Measurements from ENCODE around the gene FAM89B.
"Not testable (repeated sequence)": the region's sequence is repeated elsewhere in the genome, so short reads cannot be mapped to it uniquely, and the experiment has no call there.

The FAM89B gene

DNA sequence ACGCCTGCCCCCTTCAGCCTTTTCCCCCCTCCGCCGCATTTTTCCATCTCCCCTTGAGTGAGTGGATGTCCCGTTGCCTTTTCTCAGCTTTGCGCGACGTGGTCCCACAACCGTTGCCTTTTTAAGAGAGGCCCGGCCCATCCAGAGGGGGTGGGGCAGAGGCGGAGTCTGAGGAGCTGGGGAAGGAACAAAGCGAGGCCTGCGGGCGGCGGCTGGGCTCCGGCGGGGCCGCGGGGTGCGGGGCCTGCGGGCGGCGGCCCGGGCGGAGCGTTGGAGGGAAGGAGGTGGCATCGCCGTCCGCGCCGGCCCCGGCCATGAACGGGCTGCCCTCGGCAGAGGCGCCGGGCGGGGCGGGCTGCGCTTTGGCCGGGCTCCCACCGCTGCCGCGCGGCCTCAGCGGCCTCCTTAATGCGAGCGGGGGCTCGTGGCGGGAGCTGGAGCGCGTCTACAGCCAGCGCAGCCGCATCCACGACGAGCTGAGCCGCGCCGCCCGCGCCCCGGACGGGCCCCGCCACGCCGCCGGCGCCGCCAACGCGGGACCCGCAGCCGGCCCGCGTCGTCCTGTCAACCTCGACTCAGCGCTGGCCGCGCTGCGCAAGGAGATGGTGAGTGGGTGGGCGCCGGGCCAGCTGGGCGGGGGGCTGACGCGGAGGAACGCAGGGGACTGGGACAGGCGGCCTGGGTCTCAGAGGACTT, at the start of gene FAM89B:
Gene FAM89B (plus strand): TSS at position 183 of the 696 bp plus-strand sequence. CDS start 132 bp downstream, at position 315.
- peak; percentile 66 for DNase-seq

GRCh38 chr11:65522718-65523630, 49.4 kb upstream of the FAM89B start:
- not testable (repeated sequence) for DNase-seq

GRCh38 chr11:65523631-65523968, 48.7 kb upstream of the FAM89B start:
- not testable (repeated sequence) for DNase-seq

- DNase-seq = no peak
Measured at GRCh38 chr11:65524014-65524740, 48.2 kb upstream of the FAM89B start.

GRCh38 chr11:65524741-65525545, 47.4 kb upstream of the FAM89B start, which contains the start of gene SCYL1:
TSS of gene SCYL1 (plus strand) at chr11:65525083. CDS start at chr11:65525154, 71 bp downstream.
- peak; percentile 63 for DNase-seq

DNA sequence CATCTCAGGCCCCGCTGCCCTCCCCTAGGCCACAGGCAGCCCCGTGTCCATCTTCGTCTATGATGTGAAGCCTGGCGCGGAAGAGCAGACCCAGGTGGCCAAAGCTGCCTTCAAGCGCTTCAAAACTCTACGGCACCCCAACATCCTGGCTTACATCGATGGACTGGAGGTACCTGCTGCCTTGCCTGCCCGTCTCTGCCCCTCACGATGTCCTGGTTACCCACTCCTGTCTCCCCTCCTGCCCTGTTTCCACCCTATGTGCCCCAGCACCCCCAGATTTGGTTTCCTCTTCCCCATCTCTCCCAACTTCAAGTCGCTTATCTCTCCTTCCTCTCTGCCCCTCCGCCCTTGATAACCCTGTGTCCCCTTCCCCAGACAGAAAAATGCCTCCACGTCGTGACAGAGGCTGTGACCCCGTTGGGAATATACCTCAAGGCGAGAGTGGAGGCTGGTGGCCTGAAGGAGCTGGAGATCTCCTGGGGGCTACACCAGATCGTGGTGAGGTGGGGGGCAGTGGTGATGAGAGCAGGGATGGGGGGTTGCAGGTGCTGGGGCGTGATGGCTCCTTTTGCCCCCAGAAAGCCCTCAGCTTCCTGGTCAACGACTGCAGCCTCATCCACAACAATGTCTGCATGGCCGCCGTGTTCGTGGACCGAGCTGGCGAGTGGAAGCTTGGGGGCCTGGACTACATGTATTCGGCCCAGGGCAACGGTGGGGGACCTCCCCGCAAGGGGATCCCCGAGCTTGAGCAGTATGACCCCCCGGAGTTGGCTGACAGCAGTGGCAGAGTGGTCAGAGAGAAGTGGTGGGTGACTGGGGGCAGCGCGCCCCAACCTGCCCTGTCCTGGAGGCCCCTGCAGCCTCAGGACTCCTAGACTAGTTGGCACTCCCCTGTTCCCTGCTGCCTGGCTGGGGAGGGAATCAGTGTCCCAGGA, 46.5 kb upstream of the FAM89B start:
- no peak for DNase-seq

DNA sequence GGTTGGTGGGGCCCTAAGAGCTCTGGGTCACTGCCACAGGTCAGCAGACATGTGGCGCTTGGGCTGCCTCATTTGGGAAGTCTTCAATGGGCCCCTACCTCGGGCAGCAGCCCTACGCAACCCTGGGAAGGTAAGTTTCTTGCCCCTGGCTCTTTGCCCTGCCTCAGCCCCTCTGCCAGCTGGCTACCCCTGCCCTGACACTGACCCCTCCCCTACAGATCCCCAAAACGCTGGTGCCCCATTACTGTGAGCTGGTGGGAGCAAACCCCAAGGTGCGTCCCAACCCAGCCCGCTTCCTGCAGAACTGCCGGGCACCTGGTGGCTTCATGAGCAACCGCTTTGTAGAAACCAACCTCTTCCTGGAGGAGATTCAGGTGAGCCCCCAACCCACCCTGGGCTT, 45.6 kb upstream of the FAM89B start:
- no peak for DNase-seq

GRCh38 chr11:65528819-65529350, 43.5 kb upstream of the FAM89B start:
- DNase-seq = no peak

GRCh38 chr11:65529475-65530156, 42.7 kb upstream of the FAM89B start:
- DNase-seq = no peak

DNA sequence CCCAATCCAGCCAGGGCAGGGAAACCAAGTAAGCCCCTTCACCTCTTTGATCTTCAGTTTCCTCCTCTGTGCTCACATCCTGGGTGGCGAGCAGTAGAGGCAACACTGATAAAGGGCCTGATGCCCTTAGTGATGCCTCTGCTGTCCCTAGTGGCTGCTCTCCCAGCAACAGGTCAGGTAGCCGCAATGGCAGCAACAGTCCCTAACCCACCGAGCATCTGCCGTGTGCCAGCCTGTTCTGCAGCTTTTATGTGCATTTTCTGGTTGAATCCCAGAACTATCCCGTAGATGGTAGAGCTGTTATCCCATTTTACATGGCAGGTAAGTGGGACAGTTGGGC, 42.2 kb upstream of the FAM89B start:
- DNase-seq = no peak

- DNase-seq = no peak
Measured at GRCh38 chr11:65532388-65533064, 39.8 kb upstream of the FAM89B start.

DNA sequence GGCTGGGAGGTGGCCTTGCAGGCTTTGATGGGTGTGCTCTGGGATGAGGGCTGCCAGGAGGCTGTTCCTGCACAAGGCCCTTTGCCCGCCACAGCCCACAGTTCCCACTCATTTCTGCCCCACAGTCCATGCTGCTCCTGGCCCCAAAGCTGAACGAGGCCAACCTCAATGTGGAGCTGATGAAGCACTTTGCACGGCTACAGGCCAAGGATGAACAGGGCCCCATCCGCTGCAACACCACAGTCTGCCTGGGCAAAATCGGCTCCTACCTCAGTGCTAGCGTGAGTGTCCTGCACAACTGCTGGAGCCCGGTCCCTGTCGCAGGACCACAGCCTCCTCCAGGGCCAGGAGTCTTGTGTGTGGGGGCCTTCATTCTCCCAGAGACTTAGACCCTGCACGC, 37.2 kb upstream of the FAM89B start:
- DNase-seq = no peak

DNA sequence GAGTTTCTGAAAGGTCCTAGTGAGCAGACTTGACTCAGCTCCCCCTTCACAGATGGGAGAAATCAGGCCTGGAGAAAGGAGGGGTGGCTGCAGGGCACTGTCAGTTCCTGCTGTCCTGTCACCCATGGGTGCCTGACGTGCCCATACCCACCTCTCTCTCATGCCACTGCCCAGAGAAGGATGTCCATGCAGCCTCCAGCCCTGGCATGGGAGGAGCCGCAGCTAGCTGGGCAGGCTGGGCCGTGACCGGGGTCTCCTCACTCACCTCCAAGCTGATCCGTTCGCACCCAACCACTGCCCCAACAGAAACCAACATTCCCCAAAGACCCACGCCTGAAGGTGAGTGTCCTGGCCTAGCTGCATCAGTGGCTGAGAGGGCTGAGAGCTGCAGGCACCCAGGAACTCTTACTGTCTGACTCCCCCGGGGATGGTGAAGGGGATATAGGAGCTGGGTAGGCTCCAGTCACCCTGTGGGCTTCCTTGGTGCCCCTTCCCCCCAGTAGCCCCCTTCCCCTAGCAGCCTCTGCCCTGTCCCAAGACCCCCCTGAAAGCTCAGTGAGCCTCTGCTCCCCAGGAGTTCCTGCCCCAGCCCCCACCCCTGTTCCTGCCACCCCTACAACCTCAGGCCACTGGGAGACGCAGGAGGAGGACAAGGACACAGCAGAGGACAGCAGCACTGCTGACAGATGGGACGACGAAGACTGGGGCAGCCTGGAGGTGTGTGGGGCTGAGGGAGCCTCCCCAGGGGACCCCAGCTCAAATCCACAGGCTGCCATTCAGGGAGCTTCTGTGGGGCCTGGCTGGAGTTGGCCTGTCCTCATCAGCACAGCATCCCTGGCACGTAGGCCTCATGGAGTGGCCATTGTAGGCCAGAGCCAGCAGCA, 35.7 kb upstream of the FAM89B start:
- no peak for DNase-seq

DNA sequence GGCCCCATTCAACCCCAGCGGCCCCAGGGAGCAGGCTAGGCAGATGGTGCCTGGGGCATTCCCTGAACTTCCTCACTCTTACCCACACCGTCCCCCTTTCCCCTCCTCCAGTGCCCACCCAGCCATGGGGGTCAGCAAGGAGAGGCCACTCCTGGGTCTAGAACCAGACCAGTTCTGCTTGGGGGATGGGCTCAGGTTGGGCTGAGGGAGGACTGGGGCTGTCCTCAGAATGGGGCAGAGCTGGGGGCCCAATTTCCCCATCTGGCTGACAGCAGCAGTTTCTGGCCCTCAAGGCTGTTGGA, 35.1 kb upstream of the FAM89B start:
- no peak for DNase-seq

DNA sequence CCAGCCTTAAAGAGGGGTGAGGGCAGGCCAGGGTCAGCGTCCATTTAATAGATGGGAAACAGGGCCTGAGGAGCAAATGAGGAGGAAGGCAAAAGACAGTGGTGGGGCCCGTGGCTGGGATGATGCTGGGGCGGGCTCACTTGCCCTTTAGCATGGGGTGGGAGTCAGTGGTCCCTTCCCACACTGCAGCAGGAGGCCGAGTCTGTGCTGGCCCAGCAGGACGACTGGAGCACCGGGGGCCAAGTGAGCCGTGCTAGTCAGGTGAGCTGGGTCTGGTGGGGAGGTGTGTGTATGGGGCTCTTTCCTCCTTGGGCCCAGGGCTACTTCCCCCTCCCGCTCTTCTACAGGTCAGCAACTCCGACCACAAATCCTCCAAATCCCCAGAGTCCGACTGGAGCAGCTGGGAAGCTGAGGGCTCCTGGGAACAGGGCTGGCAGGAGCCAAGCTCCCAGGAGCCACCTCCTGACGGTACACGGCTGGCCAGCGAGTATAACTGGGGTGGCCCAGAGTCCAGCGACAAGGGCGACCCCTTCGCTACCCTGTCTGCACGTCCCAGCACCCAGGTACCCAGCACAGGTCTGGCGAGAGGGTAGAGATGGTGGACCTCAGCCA, 34.6 kb upstream of the FAM89B start:
- no peak for DNase-seq

DNA sequence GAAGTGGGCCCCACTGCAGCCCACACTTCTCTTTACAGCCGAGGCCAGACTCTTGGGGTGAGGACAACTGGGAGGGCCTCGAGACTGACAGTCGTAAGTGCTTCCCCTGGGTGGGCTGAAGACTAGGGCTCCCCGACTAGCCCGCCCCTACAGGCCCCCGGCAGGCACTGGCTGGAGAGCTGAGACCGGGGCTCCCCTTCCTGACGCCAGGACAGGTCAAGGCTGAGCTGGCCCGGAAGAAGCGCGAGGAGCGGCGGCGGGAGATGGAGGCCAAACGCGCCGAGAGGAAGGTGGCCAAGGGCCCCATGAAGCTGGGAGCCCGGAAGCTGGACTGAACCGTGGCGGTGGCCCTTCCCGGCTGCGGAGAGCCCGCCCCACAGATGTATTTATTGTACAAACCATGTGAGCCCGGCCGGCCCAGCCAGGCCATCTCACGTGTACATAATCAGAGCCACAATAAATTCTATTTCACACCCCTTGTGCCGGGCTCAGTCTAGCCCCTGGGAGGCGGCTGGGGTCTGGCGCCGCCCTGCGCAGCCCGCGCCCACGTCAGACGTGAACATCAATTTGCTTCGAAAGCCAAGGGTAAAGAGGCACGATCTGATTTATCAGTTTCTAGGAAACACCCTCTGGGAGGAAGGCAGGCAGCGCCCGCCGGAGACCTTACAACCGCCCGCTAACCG, 34.0 kb upstream of the FAM89B start:
- no peak for DNase-seq

GRCh38 chr11:65538915-65539743, 33.2 kb upstream of the FAM89B start:
- no peak for DNase-seq

Data from NCI-H1105 treated with DMSO at 0.1 percent for 48 hours (cell line).